HG03558 (cell line): ENCODE measurements around the gene GNG14.
"Not testable (repeated sequence)": the region's sequence is repeated elsewhere in the genome, so short reads cannot be mapped to it uniquely, and the experiment has no call there.

Source experiments
- ATAC-seq: cut with Tn5 transposase; IDR thresholded peaks from one replicate; pipeline ENCODE4 v1.9.1; 2021; ENCODE audit warnings: moderate number of reproducible peaks; ENCODE audit not compliant: unreplicated experiment; ENCODE audit errors: extremely low read depth

The GNG14 gene

DNA sequence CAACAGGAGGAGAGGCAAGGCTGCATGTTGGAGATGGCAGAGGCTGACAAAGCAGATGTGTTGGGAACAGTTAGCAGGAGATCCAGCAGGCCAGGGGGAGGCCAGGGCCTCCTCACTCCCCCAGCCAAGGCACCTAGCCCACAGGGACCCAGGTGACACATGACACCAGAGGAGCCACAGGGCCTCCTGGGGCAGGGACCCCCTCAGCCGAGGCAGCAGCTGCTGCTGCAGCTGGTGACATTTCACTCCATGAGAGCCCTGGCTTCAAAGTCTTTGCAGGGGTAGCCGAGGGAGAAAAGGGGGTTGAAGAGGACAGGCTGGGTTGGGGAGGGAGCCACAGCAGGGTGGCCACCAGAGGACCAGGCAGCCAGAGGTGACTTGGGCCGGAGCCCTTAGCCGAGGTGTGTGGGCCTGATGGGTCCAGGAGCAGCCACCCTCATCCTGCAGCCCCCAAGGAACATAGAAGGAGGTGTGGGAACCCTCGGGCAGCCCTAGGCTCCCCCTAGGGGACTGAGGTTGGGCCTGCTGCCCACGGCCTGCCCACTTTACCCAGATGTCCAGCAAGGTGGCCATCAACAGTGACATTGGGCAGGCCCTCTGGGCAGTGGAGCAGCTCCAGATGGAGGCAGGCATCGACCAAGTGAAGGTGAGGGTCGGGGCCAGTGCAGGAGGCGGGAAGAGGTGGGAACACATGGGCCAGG lies at the start of gene GNG14:
GNG14 (plus strand) TSS at position 503 of the 701 bp plus-strand sequence; CDS start at position 554, 51 bp downstream.
- ATAC-seq, result no peak

DNA sequence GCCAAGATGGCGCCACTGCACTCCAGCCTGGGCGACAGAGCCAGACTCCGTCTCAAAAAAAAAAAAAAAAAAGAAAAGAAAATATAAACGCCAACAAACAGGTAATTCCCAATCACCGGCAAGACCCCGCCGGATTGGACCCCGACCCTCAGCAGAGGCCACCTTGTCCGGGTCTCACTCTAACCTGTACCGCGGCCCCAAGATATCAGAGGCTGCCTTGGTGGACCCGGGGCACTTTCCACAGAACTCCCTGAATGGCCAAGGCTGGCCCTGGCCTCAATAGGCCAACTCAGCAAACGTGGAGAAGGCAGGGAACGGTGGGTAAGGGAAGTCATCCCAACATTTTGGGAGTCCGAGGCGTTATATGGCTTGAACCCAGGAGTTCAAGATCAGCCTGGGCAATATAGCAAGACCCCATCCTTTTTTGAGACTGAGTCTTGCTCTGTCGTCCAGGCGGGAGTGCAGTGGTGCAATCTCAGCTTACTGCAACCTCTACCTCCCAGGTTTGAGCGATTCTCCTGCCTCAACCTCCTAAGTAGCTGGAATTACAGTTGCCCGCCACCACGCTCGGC lies 49.1 kb upstream of the GNG14 start:
- no peak for ATAC-seq

DNA sequence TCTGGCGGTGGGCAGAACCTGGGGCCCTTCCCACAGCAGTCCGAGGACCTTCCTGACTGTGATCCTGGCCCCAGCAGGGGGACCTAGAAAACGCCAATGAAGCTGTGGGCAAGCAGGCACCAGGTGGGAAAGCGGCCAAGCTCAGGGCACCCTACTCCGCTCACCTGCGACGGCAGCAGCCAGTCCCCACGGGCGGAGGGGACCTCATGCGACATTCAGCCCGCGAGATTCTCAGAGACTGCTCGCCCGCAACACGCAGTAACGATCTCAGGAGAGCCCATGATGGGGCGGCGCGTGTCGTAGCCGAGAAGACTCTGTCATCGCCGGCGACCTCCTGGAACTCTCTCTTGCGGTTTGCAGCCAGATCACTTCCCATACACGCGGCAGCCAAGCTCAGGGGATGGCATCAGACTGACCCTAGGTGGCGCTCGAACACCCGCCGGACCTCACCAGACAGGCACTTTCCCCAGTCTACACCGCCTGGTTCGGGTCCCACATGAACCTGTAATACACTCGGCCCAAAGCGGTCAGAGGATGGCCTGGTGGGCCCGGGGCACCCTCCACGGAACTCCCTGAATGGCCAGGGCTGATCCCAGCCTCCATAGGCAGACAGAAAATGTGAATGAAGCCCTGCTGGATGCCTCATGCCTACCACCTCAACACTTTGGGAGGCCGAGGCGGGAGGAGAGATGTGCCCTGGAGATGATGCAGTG lies 47.7 kb upstream of the GNG14 start:
- no peak for ATAC-seq

DNA sequence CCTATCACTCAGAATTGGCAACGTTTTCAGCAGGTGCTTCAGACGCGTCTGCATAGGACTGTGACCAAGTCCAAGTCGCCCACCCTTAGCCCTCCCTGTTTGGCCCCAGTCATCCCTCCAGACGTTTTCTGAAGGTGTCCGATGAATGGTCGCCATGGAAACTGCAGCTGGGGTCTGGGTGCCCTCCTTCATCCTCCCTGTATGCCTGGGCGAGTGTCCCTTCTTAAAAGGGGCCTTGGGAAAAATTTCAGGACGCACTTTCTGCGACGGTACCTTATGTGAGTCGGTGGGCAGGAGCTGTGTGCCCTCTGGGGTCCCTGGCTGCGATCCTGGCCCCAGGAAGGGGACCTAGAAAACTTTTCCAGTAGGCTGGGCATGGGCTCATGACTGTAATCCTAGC lies 46.3 kb upstream of the GNG14 start:
- no peak for ATAC-seq

DNA sequence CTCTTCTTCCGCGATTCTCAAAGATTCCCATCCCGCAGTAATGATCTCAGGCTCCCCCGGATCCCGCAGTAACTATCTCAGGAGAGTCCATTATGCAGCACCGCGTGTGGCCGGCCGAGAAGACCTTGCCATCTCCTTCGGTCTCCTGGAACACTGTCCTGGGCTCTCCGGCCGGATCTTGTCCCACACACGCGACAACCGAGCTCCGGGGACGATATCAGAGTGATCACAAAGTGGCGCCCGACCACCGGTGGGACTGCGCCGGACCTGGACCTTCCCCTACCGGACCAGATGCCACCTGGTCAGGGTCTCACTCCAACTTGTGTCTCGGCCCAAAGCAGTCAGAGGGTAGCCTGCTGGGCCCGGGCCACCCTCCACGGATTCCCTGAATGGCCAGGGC lies 45.3 kb upstream of the GNG14 start:
- no peak for ATAC-seq

DNA sequence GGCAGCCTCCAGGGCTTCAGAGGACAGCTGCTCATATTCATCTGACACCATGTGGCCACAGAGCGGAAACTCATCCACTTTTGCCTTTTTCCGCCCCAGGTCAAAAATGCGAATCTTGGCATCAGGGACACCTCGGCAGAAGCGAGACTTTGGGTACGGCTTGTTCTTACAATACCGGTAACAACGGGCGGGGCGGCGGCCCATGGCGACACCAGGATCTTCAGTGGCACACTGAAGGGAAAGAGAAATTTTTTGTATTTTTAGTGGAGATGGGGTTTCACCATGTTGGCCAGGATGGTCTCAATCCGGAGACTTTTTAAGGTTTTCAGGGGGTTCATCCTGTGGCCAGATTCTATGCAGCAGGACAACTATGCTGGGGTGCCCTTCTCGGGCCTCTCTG lies 44.1 kb upstream of the GNG14 start:
- ATAC-seq, result not testable (repeated sequence)

DNA sequence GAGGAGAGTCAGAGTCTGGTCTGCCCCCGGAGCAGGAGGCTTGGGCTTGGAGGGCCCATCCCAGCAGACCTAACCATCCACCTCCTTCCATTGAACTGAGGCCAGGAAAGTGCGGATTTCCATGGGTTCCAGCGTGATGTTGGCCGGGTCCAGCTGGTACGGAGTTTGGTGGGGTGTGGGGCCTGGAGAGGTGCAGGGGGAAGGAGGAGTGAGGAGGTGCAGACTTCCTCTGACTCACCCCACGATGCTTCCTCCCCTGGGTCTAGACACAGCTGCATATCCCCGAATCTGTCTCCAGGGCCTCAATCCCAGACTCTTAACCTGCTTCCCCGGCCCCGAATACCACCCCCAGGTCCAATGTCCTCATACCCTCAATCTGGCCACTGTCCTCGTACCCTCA lies 41.2 kb upstream of the GNG14 start:
- no peak for ATAC-seq

DNA sequence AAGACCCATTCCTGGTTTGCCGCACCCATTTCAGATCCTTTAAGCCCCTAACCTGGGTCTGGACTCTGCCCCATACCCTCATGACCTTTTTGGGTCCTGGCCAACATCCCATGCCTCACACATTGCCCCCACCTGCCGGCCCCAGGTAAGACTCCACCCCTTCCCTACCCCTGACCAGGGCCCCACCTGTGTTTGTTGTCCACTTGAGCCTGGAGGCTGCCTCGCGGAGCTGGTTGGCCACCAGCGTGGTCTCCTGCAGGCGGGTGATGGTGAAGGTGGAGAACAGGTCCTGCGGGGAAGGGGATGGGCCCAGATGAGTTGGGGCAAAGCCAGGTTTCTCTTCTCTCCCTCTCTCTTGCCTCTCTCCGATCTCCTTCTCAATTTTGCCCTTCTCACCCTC lies 40.8 kb upstream of the GNG14 start:
- ATAC-seq, result no peak

DNA sequence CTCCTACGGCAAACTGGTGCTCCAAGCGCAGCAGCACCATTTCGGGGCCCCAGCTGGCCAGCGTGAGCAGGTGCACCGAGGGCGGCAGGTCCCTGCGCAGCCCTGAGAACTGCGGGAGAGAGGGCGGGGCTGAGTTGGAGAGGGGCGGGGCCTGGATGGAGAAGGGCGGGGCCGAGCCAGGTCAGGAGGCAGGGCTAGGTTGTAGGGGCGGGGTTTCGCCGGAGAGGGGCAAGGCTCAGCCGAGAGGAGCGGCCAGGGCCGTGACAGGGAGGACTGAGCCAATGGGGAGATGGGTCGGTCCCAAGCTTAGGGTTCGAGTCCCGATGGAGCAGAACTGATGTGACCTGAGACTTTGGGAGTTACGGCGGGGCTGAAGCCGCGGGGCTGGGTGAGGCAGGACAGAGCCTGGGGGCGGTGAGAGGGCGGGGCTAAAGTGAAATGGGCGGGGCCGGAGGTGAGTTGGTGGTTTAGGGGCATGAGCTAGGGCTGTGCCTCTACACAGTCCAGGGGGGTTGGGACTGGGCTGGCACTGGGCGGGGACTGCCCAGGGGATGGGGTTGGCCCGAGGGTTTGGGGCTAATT lies 40.2 kb upstream of the GNG14 start:
- ATAC-seq, result no peak

DNA sequence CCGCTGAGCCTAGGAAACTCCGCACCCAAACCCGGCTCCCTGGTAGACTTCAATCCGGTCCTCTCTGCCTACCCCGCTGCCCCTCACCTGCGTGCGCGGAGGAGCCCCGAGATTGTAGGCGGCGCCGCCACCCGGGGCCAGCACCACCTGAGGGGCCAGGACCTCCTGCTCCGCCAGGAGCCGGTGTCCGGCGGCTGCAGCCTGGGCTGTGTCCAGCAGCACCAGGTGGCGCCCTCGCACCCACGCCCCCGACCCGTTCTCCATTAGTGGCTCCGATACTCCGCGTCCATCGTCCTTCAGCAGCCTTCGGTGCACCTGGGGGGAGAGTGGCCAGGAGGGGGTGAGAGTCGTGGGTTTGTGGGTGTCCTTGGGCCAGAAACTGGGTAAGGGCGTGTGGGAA lies 39.7 kb upstream of the GNG14 start:
- no peak for ATAC-seq

DNA sequence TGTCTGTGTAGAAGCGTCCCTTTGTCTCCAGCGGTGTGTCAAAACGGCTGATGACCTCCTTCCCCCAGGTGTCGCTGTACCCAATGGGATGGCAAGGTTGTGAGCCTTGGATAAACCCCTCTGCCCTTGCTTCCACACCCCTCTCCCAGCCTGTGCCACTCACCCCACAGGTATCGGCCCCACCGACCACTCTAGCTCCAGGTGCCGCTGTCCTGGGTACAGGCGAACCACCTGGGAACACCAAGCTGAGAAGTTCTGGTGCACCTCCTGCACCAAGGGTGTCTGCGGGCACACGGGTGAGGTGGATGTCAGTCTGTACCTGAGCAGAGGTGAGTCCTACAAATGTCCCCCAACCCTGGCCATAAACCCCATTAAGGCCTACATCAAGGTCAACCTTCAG lies 37.9 kb upstream of the GNG14 start:
- no peak for ATAC-seq

DNA sequence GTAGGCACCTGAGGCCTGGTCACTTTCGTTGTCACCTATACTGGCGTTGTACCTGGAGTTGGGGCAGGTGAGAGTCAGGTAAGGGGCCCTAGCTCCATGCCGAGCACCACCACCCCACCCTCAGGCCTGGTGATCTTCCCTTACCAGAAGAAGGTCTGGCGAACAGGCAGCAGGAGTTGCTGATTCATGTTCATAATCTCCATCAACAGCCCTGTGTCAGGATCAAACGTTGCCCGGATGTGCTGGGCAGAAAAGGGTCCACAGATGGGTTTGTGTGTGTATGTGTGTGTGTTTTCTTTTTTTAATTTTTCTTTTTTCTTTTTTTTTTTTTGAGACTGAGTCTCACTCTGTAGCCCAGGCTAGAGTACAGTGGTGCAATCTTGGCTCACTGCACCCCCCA lies 35.6 kb upstream of the GNG14 start:
- ATAC-seq, result no peak

DNA sequence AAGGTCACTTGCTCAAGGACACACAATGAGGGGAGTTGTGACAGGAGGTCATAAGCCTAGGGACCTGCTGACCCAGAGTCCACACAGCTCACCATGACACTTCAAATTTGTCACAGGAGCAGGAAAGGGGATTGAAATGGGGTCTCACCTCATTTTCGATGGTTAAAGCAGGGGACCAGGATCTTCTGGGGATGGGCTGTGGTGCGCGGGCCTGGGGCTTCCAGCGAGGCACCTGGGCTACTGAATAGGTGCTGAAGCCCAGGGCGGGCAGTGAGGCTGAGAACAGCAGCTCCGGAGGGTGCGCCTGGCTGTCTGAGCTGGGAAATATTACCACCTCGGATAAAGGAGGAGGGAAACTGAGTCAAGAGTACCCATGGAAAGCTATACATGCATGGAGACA lies 32.3 kb upstream of the GNG14 start:
- no peak for ATAC-seq

DNA sequence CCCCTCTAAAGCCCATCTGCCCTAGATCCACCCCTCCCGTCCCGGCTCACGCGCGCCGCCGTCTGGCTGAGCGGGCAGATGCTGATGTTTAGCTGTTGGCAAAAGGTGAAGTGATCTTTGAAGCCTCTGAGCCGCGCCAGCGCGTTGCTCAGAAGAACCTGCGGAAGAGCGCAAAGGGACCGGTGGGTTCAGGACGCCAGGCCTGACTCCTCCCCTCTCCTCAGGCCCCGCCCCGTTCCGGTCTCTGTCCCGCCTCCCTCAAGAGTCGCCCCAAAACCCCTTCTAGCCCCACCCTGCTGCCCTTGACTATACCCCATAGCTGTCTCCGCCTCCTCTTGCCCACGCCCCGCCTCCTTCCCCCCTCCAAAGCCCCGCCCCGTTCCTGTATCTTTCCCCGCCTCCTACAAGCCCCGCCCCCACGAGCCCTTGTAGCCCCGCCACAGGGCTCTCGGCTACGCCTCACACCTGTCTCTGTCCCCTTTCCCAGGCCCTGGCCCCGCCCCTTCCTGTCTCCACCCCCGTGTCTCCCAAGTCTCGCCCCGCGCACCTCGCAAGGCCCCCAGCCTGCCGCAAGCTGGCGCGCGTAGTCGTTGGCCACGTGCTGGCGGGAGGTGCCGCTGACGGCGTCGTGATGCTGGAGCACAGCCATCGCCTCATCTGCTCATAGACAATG lies 30.8 kb upstream of the GNG14 start:
- ATAC-seq, result no peak

DNA sequence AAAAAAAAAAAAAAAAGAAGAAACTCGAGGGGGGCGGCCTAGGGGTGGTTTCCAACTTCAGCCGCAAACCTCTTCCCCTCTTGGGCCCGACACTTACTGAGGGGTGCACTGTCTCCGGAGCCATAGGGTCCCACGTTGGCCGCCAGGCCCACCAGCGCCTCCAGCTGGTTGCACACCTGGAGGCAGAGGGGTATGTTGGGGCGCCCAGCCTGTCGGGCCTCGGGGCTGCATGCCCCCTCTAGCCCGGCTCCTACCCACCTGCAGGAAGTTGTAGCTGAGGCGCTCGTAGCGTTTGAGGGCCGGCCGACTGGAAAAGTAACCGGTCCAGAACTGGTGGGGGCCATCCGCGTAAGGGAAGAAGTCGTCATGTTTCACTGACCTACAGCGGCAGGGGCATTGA lies 29.8 kb upstream of the GNG14 start:
- no peak for ATAC-seq

DNA sequence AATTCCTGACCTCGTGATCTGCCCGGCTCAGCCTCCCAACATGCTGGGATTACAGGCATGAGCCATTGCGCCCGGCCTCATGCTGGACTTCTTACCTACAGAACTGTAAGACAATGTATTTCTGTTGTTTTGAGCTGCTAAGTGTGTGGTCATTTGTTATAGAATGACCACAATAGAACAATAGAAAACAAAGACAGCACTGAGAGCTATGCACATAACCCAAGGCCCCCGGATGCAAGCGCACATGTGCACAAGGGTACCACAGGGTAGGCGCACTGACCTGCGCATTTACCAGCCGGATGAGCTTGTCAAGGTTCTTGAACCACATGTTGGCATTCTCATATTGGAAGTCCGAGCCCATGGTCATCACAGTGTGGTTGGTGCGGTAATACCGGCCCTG lies 26.8 kb upstream of the GNG14 start:
- no peak for ATAC-seq

DNA sequence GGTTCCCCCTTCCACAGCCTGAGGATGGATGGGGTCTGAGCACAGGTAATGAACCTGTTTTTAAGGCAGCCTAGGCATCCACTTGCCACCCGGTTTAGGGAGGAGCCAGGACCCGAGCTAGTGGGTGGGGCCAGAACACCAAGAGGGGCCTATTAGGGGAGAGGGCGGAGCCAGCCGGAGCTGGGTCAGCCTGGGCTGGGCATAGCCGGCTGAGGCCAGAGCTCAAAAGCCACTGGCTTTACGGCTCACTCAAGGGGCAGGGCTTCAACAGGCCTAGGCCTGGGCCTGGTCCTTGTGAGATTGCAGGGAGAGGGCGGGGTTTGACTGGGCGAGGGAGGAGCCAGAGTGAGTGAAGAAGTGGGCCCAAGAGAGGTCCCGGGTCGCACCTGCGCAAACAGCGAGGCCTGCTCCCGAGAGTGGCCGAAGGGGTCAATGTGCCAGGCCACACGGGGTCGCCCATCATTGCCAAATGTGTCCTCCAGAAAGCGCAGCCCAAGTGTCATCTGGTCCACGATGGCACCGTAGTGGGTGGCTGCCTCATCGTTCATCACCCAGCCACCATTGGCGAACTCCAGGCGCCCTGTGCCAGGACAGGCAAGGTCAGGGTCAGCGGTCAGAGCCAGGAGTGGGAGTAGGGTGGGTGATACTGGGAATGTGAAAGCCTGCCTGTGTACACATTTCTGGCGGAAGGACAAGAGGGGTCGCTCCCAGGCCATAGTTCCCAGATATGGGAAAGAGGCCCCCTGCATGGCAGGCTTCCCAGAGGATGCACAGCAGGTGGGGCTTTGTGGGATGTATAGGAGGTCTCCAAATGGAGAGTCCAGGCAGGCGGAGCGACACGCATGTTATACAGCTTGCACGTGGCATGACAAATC lies 23.2 kb upstream of the GNG14 start:
- no peak for ATAC-seq

DNA sequence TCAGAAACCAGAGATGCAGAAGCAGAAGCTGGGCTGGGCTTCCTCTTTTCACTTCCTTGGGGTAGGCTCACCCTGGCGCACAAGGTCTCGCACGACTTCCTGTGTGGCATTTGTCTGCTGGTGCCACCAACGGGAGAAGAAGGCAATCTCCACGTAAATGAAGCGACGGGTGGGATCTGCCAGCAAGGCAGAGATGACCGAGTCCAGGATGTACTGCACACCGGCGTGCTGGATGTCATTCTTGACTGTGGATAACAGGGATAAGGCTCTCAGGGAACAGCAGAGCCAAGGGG lies 22.6 kb upstream of the GNG14 start:
- no peak for ATAC-seq

DNA sequence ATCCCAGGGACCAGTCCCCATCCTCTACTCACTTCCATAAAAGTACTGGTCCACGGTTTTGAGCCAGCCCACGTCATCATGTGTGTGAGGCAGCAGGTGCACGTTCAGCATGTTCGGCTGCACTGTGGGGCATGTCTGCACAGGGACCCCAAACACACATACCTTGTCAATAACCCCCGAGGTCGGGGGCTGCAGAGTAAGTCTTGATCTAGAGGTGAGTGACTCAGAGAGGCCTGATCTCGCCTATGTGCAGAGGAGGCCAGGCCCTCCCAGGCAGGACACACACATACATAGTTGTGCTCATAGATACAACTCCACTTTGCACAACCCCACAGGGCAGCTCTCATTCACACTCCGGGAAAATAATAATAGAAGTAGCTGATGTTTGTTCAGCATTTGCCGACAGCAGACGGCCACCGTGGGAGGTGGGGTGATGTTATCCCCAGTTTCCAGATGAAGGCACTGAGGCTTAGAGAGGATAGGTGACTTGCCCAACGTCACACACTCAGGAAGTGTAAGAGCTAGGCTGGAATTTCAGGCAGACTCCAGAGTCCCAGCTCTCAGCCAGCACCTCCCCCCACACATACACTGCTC lies 22.0 kb upstream of the GNG14 start:
- no peak for ATAC-seq
